HuH-7 (cell line): Measurements from ENCODE around the gene PDPK1.
"Not testable (repeated sequence)": the region's sequence is repeated elsewhere in the genome, so short reads cannot be mapped to it uniquely, and the experiment has no call there.

Experiments
- DNase-seq: peaks from one replicate; pipeline ENCODE4 v3.0.0; 2011; ENCODE audit warnings: low spot score

The PDPK1 gene

DNA sequence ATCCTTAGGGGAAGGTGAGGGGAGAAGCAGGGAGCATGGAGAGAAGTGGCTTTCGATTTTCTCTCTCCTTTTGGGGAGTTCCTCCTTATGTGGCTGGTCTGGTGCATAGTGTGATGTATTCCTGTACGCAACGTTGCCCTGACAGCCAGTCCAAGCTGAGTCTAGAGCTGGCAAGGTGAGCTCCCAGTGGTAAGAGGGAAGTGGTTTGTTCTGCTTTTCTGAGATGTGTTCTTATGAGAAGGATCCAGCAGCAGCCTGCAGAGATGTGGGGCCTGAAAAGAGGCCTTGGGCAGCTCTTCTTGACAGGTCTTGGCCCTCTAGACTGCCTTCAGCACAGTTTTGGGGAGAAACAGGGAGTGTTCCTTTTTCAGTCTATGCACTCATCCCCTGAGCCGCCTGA is 3.1 kb downstream of the PDPK1 start:
- DNase-seq, result not testable (repeated sequence)

DNA sequence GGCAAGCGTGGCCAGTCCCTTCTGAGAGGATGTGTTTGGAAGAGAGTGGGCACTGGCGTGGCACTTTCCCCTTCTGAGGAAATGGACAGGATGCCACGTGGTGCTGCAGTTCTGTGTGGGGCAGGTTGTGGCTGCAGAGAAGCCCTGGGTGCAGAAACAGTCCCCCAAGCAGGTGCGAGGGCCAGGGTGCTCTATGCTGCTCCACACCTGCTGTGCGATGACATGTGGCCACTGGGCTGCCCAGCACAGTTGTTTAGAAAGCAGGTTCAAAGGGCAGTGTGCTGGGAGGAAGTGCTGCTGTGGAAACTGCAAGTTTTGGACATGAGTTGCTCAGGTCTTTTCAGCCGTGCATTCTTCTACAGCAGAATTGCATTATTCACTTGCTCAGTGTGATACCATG is 3.6 kb downstream of the PDPK1 start:
- not testable (repeated sequence) for DNase-seq

DNA sequence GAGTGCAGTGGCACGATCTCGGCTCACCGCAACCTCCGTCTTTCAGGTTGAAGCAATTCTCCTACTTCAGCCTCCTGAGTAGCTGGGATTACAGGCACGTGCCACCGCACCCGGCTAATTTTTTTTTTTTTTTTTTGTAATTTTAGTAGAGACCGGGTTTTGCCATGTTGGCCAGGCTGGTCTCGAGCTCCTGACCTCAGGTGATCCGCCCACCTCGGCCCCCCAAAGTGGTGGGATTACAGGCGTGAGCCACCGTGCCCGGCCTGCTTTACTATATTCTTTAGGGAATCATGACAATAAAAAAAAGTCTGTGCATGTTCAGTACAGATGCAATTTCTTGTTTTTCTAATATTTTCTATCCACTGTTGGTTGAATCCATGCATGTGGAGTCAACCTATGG is 6.0 kb downstream of the PDPK1 start:
- DNase-seq, result not testable (repeated sequence)

DNA sequence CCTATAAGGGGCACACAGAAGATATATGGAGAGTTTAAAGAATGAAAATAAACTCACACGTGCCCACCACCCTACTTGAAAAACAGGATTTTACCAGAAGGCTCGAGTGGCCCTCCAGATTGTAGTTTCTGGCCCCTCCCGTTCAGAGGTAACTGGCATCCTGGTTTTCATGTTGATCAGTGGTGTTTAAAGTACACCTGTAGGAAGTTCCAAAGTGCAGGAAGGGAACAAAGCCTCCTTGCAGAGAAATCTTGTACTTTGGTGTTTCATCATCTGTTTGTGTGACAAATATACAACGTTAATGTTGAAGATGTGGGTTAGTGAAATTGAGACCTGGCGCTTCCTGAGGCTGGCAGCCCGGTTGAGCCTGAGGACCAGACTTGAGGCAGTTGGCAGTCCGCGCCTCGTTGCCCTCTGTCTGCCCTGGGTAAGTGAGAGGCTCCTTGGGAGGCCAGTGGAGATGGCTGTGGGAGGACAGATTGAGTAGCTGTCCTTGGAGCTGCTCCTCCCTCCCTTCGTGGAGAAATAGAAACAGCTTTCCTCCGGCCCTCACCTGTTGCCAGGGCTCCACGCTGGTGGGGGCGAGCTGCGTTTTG is 12.6 kb downstream of the PDPK1 start:
- DNase-seq, result not testable (repeated sequence)

DNA sequence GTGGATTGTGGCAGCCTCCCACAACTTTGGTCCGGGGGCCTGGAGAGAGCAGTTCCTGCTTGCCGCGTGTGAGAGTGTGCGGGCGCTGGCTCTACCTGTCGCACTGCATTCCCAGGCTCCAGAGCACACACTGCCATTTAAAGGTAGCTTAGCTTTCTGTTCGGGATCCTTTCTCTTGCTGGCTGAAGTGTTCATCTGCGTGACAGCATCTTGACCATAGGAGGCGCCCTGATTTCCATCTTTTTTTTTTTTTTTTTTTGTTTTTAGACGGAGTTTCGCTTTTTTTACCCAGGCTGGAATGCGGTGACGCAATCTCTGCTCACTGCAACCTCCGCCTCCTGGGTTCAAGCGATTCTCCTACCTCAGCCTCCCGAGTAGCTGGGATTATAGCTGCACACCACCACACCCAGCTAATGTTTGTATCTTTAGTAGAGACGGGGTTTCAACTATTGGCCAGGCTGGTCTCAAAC is 13.6 kb downstream of the PDPK1 start:
- DNase-seq, result not testable (repeated sequence)

DNA sequence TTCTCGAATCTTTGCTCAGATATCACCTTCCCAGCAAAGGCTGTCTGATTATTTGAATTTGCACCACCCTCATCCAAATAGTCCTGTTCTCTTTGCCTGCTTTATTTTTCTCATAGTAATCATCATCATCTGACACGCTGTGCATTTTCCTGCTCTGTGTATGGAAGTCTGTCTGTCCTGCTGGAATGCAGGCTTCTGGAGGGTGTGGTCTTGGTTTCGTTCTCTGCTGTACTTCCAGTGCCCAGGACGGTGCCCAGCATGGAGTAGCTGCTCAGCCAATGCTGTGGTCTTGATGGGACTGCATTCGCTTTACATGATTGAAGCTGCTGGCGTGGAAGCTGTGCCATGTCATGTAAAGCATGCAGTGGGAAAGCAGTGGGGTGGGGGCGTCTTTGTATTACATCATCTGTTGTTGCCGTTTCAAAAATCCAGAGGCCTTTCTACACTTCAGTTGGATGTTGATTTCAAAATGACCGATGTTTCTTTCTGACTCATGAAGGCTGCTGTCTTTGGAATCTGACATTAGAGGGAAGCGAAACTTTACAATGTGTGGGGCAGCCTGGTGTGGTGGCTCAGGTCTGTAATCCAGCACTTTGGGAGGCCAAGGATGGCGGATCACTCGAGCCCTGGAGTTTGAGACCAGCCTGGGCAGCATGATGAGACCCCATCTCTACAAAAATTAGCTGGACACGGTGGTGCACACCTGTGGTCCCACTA is 17.0 kb downstream of the PDPK1 start:
- not testable (repeated sequence) for DNase-seq

DNA sequence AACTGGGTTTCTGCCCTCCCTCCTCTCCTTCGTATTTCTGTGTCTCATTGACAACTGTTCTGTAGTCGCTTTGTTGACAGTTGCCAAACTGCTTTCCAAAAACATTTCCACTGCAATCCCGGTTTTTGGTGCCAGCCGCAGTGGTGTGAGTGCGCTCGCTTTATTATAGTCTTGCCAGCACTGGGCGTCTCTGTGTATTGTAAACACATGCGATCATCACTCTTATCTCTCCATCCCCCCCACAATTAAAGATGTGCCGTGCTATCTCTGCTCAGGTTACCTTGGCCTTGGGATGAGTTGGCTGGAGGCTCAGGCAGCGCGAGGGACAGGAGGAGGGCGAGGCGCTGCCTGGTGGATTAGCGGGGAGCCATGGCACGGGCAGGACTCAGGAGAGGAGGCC is 19.3 kb downstream of the PDPK1 start:
- not testable (repeated sequence) for DNase-seq

DNA sequence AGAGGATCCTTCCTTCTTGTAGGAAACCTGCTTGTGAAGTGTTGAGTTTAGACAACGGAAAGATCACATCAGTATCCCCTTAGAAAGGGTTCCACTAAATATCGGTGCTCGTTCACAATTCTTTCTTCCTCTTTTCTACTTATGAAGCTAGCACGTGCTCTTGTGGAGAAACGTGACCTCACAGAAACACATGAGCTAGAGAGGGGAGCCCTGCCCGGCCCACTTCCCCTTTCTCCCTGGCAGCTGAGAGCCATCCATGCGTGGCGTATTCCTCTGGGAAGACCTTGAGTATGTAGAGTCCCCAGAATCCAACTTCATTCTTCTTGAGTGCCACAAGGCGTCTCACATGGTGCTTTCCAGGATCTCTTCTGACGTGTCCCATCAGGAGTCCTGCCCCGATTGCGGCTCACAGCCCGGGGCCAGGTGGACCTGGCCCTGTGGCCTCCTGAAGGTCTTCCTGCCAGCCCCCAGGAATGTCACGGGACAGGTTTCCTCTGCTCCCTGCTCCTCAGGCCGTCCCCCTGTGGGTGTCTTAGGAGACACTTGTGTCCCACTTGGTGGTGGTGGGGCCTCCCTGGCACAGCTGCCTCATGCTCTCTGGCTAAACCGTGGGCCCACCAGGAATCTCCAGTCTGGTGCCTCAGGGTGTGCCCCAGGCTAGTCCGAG is 22.4 kb downstream of the PDPK1 start:
- not testable (repeated sequence) for DNase-seq

DNA sequence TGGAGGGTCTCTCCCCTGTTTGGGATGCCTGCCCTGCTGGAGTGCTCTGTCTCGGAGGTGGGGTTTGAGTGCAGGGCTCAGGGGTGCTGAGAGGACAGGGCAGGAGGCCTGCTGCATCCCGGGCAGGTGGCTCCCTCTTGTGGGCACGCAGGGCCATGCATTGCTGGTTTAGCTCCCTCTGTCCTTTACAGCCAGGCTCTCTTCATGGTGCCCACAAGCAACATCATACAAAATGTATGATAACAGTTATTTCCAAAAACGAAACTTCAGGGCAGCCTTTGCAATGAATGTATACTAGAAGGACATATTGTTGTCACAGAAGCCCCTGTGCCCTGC is 22.9 kb downstream of the PDPK1 start:
- DNase-seq, result not testable (repeated sequence)

DNA sequence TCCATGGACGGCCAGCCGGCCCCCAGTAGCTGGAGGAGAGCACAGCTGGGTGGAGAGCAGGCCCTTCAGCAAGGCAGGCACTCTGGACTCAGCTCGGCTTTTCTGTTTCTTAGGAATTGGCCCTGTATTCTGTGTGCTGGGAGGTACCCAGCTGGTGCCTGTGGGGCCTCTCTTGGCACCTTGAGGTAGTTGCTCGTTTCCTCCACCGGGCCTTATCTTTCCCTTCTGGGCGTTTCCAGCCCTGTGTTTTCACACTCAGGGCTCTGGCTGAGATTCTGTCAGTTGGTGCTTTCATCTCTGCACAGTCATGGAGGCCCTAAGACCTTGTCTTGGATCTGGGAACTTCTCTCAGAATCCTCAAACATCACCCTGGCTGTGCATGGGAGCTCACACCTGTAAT is 29.7 kb downstream of the PDPK1 start:
- not testable (repeated sequence) for DNase-seq

DNA sequence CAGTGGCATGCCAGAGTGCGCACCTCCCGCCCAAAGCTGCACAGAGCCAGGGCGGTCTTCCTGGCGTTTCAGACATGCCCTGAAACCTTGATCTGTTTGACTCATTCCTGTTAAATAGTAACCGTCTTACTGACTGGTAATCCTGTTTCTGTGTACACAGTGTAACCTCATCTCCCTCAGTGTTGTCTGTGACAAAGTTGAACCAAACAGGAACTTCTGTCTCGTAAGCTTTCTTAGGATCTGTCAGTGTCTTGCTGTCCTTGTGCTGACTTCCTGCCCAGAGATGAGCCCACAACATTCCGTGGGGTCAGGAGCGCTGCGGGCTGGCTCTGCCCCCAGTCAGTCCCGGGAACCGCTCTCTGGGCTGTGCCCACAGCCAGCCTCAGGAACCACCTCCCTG is 30.8 kb downstream of the PDPK1 start:
- not testable (repeated sequence) for DNase-seq

DNA sequence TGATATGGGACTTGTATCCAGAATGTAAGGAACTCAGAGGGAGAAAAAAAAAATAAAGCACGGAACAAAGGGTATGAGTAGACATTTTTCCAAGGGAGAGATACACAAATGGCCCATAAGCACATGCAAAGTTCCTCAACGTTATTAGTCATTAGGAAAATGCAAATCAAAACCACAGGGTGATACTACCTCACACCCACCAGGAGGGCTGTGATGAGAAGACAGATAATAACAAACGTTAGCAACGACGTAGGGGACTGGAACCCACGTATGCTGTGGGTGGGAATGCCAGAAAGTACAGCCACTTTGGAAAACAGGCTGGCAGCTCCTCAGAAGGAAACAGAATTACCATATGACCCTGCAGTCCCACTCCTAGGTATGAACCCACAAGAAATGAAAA is 34.9 kb downstream of the PDPK1 start:
- DNase-seq, result not testable (repeated sequence)

DNA sequence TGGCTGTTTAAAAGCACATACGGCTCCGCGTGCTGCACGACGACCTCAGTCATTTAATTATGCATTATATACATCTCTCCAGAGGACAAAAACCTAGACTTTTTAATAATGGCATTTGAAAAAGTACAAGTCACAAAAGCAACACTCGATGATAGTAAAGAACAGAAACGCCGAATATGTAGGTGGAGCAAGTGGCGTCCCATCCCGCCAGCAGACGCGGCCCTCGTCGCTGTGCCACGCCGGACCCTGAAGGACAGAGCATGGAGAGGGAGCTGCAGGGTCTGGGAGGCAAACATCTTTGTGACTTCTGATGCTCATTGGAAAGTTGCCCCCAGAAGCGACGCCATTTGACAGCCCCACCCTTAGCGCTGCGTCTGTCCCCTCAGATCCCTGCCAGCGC is 38.0 kb downstream of the PDPK1 start:
- DNase-seq, result not testable (repeated sequence)

DNA sequence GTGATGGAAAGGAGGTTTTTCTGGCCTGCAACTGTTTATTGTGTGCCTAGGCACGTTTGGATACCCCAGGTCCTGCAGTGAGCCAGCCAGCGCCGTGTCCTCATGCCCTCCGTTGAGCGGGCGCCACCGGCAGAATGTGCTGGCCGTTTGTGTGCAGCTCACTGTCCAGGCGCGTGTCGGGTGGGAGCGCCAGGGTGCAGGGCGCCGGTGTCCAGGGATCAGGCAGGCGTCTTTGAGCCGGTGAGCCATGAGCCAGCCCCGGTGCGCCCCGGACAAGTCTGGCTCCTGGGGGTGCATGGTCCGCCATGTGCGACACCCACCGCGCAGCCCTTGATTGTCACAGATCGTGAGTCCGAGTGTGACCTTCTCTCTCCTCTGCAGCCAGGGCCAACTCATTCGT is 39.2 kb downstream of the PDPK1 start:
- not testable (repeated sequence) for DNase-seq

DNA sequence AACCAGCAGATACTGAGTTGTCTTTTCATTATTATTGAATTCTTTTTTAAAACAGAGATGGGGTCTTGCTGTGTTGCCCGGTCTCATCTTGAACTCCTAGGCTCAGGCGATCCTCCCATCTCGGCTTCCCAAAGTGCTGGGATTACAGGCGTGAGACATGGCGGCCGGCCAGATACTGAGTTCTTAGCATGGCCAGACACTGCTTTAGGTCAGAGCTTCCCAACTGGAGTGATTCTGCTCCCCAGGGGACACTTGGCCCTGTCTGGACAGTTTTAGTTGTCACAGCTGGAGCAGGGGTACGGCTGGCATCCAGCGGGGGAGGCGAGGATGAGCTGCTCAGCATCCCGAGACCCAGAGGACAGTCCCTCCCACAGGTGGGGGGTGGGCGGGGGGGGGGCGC is 41.1 kb downstream of the PDPK1 start:
- DNase-seq, result not testable (repeated sequence)

DNA sequence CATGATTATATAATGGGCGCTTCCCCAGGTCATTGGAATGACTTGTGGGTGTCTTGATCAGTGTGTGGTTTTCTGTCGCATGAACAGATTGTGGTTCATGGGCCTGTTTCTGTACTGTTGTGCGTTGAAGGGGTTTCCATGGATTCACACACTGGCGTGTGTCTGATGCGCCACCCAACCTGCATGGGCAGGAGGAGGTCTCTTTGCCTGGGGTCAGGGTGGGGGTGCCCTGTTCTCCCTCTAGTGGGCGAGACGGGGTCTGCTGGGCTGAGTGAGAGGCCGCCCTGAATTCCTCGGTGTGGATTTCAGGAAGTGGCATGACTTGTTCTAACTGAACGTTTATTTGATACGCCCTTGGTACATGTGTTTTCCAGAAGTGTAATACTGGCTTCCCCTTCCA is 42.3 kb downstream of the PDPK1 start:
- DNase-seq, result not testable (repeated sequence)

DNA sequence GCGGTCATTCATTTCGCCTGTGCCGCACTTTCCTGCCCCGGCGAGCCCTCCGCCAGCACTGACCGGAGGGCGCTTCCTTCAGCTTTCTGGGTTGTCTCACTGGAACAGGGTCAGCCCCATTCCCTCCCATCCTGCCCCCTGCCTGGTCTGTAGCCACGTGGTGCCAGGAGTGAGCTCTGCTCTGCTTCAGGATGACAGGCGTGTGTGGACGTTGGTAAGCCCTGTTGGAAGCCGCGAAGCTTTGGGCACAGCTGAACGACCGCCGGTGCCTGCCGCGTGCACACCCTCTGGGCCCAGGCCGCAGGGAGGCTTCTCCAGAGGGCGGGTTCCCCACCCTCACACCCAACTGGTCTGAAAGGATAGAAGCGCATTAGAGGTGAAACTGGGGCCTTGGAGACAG is 43.0 kb downstream of the PDPK1 start:
- DNase-seq, result not testable (repeated sequence)

DNA sequence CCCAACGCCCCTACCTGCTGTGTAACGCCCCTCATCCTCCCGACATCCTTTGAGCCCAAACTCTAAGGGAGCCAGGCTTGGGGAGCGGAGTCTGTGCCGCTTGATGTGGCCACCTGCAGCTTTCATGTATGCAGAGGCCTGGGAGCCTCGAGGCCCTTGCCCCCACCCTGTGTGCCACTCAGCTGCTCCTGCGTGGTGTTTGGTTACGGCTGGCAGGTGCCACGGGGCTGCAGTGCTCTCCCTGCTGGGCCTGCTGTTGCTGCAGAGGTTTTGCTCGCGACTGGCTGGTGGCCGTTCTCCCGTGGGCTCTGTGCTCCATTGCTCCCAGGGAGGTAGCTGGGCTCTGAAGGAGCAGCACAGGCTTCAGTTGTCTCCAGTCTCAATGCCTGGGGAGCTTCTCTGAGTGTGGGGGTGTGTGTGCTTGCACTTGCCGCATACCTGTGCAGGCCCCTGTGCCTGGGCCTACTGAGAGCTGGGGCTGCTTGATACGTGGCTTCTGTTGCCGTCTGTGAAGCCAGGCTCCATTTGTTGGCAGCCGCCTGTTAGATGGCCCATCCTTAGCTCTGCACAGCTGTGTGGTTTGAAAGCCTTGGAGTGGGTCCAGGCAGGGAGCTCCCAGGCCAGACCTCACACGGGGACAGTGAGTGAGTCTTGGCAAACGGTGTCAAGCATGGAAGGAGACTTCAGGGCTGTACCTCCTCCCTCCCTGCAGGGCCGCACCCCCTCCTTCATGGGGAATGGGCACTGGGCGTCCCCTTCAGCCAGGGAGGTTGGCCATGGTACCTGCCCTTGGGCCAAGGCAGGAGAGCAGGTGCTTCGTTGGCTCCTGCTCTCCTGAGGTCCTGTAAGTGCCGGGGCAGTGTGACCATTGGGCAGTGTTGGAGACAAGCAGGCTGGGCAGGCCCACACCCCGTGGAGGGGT is 47.2 kb downstream of the PDPK1 start:
- no peak for DNase-seq

DNA sequence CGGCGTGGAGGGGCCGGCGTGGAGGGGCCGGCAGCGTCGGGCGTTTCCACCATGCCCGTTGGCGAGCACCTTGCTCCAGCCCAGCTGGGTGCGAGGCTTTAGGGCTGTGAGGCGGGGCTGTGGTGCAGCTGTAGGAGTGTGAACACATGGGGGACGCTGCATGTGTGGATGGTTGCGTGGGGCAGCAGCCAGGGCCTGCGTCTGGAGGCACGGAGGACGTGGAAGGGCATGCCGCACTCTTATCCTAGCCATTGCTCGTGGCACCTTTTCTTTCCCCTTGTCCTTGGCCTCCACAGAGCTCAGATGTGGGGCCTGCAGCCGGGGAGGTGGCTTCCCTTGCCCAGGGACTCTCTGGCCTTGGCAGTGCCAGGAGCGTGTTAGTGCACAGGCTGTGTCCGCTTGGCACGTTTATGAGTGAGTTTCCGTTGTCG is 47.8 kb downstream of the PDPK1 start:
- DNase-seq, result no peak

DNA sequence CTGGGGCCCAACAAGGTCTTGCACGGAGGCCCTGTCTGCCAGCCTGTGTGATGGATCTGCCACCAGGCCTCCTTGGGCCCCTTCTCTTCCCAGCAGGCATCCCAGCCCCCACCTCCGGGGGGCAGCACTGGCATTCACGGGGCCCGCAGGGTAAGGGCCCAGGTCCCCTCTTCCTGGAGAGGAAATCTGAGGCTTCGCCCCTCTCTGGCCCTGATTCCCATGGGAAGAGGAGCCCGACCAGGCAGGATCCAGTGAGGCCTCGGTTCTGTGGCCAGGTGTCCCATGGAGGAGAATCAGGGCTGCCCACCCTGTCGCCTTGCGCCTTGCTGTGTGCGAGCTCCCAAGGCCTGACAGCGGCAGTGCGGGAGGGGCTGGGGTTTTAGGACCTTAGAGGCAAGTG is 48.4 kb downstream of the PDPK1 start:
- peak; percentile 30 for DNase-seq

DNA sequence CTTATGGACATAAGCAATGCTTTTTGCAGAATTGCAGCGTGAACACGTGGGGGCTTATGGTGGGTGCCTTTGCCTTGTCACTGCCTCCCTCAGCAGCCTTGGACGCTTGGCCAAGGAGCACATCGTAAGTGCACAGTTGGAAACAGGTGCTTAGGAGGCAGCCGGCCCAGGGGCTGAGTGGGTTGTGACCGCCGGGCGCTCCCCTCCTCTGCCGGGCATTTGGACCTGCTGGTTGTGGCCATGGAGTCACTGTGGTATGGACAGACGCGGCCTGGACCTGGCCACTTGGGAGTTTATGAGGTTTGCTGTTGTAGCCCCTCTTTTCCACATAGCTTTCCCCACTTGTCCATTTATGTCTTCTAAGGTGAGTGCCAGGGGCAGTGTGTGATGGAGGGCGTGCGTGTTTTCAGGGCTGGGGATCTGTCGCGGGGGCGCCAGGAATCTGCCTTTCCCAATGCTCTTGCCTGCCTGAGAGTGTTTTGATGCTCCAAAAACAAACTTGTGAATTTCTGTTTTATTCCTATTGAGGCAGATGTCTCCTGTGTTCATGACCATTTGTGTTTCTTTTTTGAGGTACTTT is 49.2 kb downstream of the PDPK1 start:
- no peak for DNase-seq
